ENCODE results near the gene ACBD4. TPM values are rescaled to one million over a fixed set of nuclear protein-coding genes. Genes with fewer than 3 reads are reported as not detected.
A peak's percentile ranks its signal among the peaks of the same experiment; 100 is the strongest.

ACBD4 gene
- total RNA-seq, 1 experiment from 2014 or later, result 6.1 TPM

DNA sequence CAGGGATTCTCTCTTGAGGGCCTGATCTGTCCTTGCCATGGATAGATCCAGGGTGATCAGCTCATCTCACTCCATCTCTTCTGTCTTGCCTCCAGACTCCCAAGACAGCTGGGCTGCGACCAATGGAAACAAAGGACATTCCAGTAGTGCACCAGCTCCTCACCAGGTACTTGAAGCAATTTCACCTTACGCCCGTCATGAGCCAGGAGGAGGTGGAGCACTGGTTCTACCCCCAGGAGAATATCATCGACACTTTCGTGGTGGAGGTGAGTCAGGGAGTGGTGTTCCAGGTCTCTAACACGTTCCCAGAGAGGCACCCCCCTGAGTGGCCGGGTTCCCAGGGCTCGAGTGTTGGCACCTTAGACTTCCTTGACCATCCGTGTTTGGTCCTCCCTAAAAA is 32.6 kb upstream of the ACBD4 start:
- no peak for DNase-seq (ENCODE audit: low spot score)
- in situ Hi-C loops (cut with HindIII; ENCODE audit: low sequenced_read_pairs), result no loop called here

DNA sequence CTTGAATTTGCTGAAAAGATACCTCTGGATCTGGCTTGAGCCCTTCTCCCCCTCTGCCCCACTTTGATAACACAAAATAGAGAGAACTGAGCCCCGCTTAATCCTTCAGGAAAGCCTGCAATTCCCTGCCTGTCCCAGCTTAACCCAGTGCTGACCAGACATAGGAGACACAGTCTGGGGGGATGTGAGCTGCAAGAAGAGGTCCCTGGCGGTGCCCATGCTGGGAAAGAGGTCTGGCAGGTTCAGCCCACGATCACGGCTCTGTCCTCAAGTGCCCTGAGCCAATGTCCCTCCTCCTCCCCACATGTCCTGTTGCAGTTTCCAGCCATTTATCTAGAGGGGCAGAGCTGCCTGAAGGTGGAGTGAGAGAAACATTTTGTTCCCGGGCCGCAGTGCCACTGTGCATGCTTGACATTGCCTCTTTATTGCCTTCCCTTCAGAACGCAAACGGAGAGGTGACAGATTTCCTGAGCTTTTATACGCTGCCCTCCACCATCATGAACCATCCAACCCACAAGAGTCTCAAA is 32.2 kb upstream of the ACBD4 start:
- in situ Hi-C loops (cut with HindIII; ENCODE audit: low sequenced_read_pairs), result no loop called here
- DNase-seq (ENCODE audit: low spot score), result peak; percentile 54

DNA sequence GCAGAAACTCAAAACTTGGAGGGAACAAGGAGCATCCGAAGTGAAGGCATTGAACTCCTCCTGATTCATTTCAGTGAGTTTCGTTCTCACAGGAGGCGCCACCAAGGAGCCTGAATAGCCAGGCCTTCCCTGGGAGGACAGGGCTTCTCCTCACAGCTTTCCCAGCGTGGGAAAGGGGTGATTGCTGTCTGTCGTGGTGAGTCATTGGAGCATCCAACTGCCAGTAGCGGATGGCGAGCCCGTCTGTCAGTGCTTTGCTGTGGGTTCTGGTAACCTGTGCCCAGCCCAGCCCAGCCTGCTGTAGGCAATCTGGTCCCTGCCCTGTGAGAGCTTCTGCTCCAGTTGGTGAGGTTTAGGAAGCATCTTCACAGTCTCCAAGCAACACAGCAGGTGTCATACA is 31.5 kb upstream of the ACBD4 start:
- in situ Hi-C loops (cut with HindIII; ENCODE audit: low sequenced_read_pairs), result no loop called here

DNA sequence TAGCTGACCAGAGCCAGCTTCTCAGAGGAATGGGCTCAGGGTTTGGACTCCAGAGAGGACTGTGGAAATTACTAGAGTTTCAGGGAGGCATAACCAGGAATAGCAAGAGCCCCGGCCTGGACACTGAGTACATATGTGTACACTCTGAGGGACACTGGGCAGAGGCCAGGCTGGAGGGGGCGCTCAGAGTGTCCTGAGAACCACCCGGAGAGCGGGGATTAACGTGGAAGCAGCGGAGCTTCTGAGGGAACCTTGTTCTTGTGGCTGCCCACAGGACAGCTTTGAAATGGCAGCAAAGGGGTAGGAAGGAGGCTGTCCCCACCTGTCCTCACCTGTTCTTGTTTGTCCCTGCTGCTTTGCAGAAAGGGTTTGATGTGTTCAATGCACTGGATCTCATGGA is 31.0 kb upstream of the ACBD4 start:
- no peak for DNase-seq (ENCODE audit: low spot score)
- in situ Hi-C loops (cut with HindIII; ENCODE audit: low sequenced_read_pairs), result no loop called here

More for the DNA sequence above, 31.5 kb upstream of the ACBD4 start:
- DNase-seq (ENCODE audit: low spot score), result no peak

DNA sequence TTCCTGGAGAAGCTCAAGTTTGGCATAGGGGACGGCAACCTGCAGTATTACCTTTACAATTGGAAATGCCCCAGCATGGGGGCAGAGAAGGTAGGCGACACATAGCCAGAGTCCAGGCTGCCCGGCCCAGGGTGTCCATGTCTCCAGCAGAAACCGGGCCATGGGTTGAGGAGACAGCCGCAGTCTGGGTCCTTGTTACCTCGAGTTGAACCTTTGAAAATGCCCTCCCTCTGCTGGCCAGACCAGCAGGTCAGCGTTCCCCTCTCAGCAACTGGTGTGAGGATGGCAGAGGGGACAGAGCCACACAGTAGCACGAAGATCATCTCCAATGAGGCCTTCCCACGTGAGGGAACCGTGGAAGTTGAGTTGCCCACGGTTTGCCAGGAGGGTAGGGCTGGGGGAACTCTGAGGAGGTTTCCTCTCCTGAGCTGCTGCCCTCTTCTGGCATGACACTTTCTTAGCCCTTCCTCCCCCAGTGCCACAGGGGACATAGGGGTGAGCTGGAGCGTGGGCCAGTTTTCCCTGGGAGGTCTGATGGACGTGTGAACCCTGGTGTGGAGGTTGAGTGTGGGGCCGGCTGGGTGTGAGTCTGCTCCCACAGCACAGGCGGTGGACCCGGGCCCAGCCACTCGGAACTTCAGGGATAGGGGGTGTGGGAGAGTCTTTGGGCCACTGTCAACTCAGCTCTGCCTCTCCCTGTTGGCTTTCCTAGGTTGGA is 30.4 kb upstream of the ACBD4 start:
- in situ Hi-C loops (cut with HindIII; ENCODE audit: low sequenced_read_pairs), result no loop called here
- no peak for DNase-seq (ENCODE audit: low spot score)

GRCh38 chr17:45106096-45106495 is 29.4 kb upstream of the ACBD4 start:
- in situ Hi-C loops (cut with HindIII; ENCODE audit: low sequenced_read_pairs), result no loop called here
- DNase-seq (ENCODE audit: low spot score), result no peak

- in situ Hi-C loops (cut with HindIII; ENCODE audit: low sequenced_read_pairs), result no loop called here
- DNase-seq (ENCODE audit: low spot score), result no peak
These were observed 28.9 kb upstream of the ACBD4 start for GRCh38 chr17:45106582-45106981.

- no peak for DNase-seq (ENCODE audit: low spot score)
- in situ Hi-C loops (cut with HindIII; ENCODE audit: low sequenced_read_pairs), result no loop called here
These were observed 28.0 kb upstream of the ACBD4 start for GRCh38 chr17:45107293-45108010.

- no peak for DNase-seq (ENCODE audit: low spot score)
- in situ Hi-C loops (cut with HindIII; ENCODE audit: low sequenced_read_pairs), result no loop called here
These were observed 27.4 kb upstream of the ACBD4 start for GRCh38 chr17:45108051-45108450.

DNA sequence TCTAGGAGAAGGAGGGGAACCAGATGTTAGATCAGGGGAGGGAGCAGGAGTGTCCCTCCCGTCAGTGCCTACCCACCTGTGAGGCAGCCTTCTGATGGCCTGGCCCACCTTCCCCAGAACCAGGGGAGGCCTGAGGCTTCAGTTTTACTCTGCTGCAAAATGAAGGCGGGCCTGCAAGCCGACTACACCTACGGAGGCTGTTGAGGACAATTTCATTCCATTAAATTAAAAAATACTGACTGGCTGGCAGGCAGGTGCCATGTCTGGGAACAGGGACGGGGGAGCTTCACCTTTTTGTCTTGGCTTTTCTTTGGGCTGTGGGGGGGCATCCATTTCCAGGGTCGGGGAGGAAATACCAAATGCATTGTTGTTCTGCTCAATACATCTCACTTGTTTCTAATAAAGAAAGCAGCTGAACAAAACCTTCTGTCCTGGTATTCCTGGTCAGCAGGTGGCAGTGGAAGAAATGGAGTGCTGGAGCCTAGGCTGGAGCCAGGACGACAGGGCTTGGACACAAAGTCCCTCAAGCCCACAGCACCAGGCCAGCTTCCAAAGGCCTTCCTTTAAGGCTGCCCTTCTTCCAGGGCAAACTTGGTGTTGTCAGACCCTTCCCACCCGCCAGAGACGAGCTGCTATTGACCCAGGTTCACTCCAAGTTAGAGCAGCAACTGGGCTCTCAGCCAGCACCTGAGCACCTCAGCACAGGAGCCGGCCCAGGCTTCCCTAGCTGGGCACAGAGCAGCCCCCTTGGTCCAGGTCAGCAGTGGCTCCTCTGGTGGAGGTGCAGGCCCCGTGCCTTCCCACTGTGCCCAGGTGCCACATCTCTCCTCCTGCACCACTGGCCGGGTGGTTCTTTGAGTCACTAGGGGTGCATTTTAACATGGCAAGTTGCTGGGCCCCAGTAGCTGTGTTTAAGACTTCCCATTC is 26.6 kb upstream of the ACBD4 start:
- in situ Hi-C loops (cut with HindIII; ENCODE audit: low sequenced_read_pairs), result no loop called here

GRCh38 chr17:45110676-45111611 is 24.5 kb upstream of the ACBD4 start:
- peak; percentile 81 for DNase-seq (ENCODE audit: low spot score)
- in situ Hi-C loops (cut with HindIII; ENCODE audit: low sequenced_read_pairs), result no loop called here

More for the DNA sequence above, 26.6 kb upstream of the ACBD4 start:
- DNase-seq (ENCODE audit: low spot score), result no peak

GRCh38 chr17:45111850-45112249 is 23.6 kb upstream of the ACBD4 start:
- in situ Hi-C loops (cut with HindIII; ENCODE audit: low sequenced_read_pairs), result no loop called here

DNA sequence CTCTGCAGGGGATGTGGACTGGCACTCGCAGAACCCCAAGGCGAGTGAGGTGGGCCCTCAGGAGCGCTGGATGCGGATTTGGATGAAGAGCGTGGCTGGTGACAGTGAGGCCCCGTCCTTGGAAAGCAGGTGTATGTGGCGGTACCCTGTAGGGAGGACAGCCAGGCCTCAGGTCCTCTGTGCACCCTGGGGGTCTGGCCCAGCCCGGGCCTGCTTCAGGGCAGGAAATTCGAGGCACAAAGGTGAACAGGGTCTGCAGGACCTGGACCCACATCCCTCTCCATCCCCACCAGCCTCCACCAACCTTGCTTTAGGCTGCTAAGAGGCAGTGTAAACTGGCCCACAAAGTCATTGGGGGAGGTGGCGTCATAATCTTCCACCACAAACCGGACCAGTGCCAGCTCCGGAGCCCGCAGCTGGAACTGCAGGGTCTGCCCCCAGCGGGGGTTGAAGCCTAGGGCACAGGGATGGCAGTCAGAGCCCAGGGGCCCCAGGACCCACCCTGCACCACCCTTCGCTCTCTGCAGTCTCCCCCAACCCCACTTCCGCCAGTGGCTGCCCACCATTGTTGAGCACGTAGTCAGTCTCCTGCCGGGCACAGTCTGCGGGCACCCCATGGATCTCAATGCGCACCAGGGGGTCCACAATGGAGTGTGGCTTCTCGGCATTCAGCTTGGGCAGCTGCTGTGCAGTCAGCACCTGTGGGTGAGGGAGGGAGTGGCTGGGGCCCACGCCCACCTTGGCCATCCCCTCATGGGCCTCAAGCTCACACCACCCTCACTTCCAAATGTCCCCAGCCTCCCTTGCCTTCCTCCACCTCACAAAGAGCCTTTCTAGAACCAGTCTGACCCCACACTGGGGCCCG is 22.7 kb upstream of the ACBD4 start:
- in situ Hi-C loops (cut with HindIII; ENCODE audit: low sequenced_read_pairs), result no loop called here
- DNase-seq (ENCODE audit: low spot score), result no peak

More at GRCh38 chr17:45111850-45112249, 23.6 kb upstream of the ACBD4 start:
- DNase-seq (ENCODE audit: low spot score), result no peak

DNA sequence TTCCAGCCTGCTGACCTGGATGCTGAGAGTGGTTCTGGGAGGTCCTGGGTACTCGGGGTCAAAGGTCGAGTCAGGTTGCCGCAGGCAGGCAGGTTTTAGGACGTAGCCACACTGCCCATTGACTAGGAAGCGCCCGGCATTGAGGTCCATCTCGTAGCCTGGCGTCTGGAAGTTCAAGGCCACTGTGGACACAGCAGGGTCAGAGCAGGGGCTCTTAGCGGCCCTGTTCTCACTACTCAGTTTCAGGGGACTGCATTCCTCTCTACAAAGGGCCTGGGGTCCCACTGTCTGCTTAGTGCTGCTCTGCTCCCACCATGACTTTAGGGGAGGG is 22.1 kb upstream of the ACBD4 start:
- DNase-seq (ENCODE audit: low spot score), result no peak
- in situ Hi-C loops (cut with HindIII; ENCODE audit: low sequenced_read_pairs), result no loop called here

- no peak for DNase-seq (ENCODE audit: low spot score)
- in situ Hi-C loops (cut with HindIII; ENCODE audit: low sequenced_read_pairs), result no loop called here
These were observed 21.2 kb upstream of the ACBD4 start for GRCh38 chr17:45114117-45114932.

DNA sequence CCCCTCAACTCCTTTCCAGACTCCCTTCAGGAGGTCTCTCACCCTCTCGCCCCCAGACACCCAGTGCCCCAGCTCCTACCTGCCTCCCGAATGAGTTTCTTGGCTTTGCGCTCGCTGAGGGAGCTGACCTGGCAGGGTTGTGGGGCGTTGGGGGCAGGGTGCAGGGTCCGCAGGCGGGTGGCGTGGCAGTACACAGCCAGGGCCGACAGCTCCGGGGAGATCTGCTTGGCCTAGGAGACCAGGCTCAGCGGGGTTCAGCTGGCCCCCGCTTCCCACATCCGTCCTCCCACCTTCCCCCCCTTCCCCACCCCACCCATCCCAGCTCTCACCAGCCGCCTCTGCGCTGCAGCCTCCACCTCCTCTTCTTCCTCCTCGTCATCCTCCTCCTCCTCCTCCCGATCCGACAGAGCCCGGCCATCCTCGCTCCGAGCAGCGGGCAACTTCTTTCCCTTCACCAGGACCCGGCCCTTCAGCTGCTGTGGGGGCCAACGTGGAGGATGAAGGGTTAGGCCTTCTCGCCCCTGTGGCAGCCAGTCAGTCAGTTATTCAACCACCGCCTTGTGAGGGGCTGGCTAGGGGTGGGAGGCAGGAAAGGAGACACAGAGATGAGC is 20.4 kb upstream of the ACBD4 start:
- in situ Hi-C loops (cut with HindIII; ENCODE audit: low sequenced_read_pairs), result no loop called here
- no peak for DNase-seq (ENCODE audit: low spot score)

DNA sequence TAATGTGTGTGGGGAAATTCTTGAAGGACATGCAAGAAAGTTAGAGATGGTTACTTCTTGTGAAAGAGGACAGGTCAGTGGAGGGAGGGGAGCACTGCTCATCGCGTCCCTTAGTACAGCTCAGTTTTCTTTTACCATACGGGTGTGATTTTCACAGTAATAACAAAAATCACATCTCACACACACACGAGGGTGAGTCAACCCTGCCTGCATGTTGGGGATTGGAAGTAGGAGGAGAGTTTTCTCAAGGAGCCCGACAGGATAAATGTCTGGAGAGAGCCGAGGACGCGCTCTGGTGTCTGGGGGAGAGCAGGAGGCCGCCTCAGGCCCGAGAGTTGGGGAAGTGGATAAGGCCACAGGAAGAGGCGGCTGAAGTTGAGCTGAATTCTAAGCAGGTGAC is 19.6 kb upstream of the ACBD4 start:
- in situ Hi-C loops (cut with HindIII; ENCODE audit: low sequenced_read_pairs), result no loop called here
- DNase-seq (ENCODE audit: low spot score), result no peak

All from G401 (cell line).